ENCODE results near the gene RGS12. TPM values are rescaled to one million over a fixed set of nuclear protein-coding genes. Genes with fewer than 3 reads are reported as not detected.

Gene RGS12
- total and polyA plus RNA-seq, 10 donors: 7.5 to 36.2 (median 20.1) TPM

- TF ChIP-seq CTCF (IDR thresholded peaks at IDR 0.05 in 8 of 11, conservative IDR thresholded peaks at IDR 0.05 in 3 of 11) (no peak), POLR2A (IDR thresholded peaks at IDR 0.05) (no peak), POLR2AphosphoS5 (IDR thresholded peaks at IDR 0.05) (no peak)
- H3K36me3 ChIP-seq: no peaks in the 10 kb centered on the region
- WGBS, 5 donors: 80 to 92% (median 87%) methylated on average over 19 to 21 of the region's 21 CpGs
- H3K9me3 ChIP-seq: no peaks in the 10 kb centered on the region
- H3K27me3 ChIP-seq (replicated peaks in 1 of 7): no peaks in the 10 kb centered on the region
- H3K27ac ChIP-seq: no peak overlapping the region
- intact Hi-C loops (cut with DNase I; ENCODE audit: low total_unique reads): no loop called here
- H3K4me1 ChIP-seq: peaks cover 0 to 25% (median 14%) of the 10 kb centered on the region in 6 donors
- no peak overlapping the region for H3K4me3 ChIP-seq
- peak; percentile 58 for DNase-seq
These were observed 17.7 kb downstream of the RGS12 start for GRCh38 chr4:3310301-3311094.

GRCh38 chr4:3311095-3311372 lies 18.2 kb downstream of the RGS12 start:
- H3K4me3 ChIP-seq: no peak overlapping the region
- H3K4me1 ChIP-seq: peaks cover 0 to 20% (median 9%) of the 10 kb centered on the region in 6 donors
- 94 to 96% (median 95%) methylated on average over 10 to 13 of the region's 13 CpGs for WGBS, 5 donors
- peaks cover 0 to 1% (median 0%) of the 10 kb centered on the region in 6 donors for H3K36me3 ChIP-seq
- peak; percentile 64 for DNase-seq
- intact Hi-C loops (cut with DNase I; ENCODE audit: low total_unique reads): no loop called here
- TF ChIP-seq CTCF (IDR thresholded peaks at IDR 0.05 in 8 of 11, conservative IDR thresholded peaks at IDR 0.05 in 3 of 11) (no peak), POLR2A (IDR thresholded peaks at IDR 0.05) (no peak), POLR2AphosphoS5 (IDR thresholded peaks at IDR 0.05) (no peak)
- H3K27me3 ChIP-seq (replicated peaks in 1 of 7): no peaks in the 10 kb centered on the region
- no peaks in the 10 kb centered on the region for H3K9me3 ChIP-seq
- no peak overlapping the region for H3K27ac ChIP-seq

DNA sequence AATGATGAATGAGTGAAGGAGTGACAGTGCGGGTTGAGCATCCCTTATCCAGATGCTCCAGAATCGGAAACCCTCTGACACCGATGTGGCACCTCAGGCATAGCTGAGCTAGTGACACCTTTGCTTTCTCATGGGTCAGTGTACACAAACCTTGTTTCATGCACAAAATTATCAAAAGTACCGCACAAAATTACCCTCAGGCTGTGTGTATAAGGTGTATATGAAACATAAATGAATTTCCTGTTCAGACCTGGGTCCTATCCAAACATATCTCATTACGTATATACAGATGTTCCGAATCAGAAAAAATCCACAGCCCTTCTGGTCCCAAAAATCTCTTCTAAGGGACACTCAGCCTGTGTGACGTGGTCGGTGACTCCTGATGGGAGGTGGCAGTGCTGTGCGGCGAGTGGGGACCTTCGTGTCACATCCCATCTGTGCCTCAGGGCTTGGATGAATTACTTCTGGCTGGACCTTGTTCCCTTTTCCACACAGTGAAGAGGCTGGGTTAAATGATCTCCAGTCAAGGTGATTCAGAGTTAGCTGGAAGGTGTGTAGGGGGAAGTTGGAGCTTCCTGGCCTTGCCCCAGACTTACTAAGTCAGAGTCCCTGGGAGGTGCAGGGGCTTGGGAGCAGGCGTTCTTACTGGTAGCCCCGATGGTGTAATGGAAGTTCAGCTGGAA lies 18.8 kb downstream of the RGS12 start:
- Histone ChIP-seq H3K27ac (no peak overlapping the region), H3K36me3 (peaks cover 0 to 7% (median 0%) of the 10 kb centered on the region in 6 donors), H3K9me3 (no peaks in the 10 kb centered on the region), H3K4me3 (no peak overlapping the region), H3K27me3 (replicated peaks in 1 of 7) (no peaks in the 10 kb centered on the region), H3K4me1 (peaks cover 0 to 14% (median 3%) of the 10 kb centered on the region in 6 donors)
- peak; percentile 27 for DNase-seq
- 93 to 95% (median 93%) methylated on average over 13 of the region's 13 CpGs for WGBS, 5 donors
- intact Hi-C loops (cut with DNase I; ENCODE audit: low total_unique reads): no loop called here
- TF ChIP-seq POLR2A (IDR thresholded peaks at IDR 0.05): no peak

- TF ChIP-seq POLR2A (IDR thresholded peaks at IDR 0.05): no peak
- no peak for TF ChIP-seq CTCF (IDR thresholded peaks at IDR 0.05 in 8 of 11, conservative IDR thresholded peaks at IDR 0.05 in 3 of 11)
- Histone ChIP-seq H3K4me1 (peaks cover 0 to 6% (median 0%) of the 10 kb centered on the region in 6 donors), H3K9me3 (no peaks in the 10 kb centered on the region), H3K36me3 (peaks cover 0 to 15% (median 2%) of the 10 kb centered on the region in 6 donors), H3K27ac (no peak overlapping the region), H3K4me3 (no peak overlapping the region), H3K27me3 (replicated peaks in 1 of 7) (no peaks in the 10 kb centered on the region)
- DNase-seq: peak; percentile 14
- intact Hi-C loops (cut with DNase I; ENCODE audit: low total_unique reads): no loop called here
- WGBS, 5 donors: 78 to 88% (median 85%) methylated on average over 8 of the region's 8 CpGs
These were observed 19.5 kb downstream of the RGS12 start for GRCh38 chr4:3312362-3312761.

Data from spleen (tissue), 11 donors.